GM21526 (cell line): ENCODE data around the gene TIMM23.

ENCODE experiments used
- ATAC-seq: cut with Tn5 transposase; IDR thresholded peaks from one replicate; pipeline ENCODE4 v1.9.1; 2021; ENCODE audit warnings: moderate library complexity; ENCODE audit not compliant: unreplicated experiment, low FRiP score

Gene TIMM23

DNA sequence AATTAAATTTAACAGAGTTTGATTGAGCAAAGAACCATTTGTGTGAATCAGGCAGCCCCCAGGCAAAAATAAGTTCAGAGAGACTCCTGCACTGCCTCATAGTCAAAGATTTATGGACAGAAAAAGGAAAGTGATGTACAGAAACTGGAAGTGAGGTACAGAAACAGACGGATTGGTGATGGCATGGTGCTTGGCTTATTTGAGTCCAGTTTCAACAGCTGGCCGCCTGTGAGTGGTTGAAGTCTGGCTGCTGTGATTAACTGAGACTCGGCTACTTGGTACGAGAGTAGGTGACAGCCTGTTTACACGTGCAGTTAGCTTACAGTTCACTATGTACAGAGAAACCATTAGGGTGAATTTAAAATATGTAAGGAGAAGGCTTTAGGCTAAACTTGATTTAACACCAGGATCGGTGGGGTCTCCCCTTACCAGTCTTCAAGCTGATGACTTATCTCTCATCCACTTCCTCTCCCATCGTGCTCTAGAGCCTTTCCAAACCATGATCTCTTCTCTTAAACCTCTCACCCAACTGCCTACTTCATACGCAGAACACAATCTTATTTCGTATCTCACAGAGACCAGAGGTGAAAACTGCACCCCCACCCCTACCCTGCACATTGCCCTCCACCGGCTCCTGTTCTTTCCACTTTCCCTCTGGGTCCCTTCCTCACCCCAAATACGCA, 78.8 kb downstream of the TIMM23 start:
- no peak for ATAC-seq

- no peak for ATAC-seq
Observed at GRCh38 chr10:46052057-46052790, 79.9 kb downstream of the TIMM23 start.

DNA sequence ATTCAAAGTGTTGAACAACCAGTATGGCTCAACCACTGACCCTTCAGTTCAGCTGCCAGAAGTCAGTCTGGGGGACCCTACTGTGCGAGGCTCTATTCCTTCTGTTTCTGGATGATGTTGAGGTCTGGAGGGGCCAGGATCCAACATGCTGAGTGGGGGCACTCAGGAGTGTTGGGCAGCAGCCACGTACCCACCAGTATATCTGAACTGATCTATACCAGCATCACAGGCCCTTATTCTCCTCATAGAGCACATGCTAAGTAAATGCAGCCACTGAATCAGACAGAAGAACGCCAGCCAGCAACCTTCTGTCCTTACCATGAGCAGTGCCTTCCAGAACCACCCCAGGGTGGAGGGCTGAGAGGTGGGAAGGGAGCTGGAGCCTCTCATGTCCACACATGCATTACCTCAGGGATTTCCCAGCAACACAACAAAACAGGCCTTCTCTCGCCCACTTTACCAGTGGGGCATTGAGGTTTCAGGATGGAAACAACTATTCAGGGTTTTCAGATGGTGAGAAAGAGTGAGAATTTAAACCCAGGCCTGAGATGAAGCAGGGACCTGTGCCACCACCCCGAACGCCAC, 80.6 kb downstream of the TIMM23 start:
- no peak for ATAC-seq
